ENCODE measurements around the gene SNRPD3. TPM values are rescaled to one million over a fixed set of nuclear protein-coding genes. Genes with fewer than 3 reads are reported as not detected.

Gene SNRPD3
- polyA plus RNA-seq, 1 of the 3 experiments (the other 2 are of a cell fraction): 177 TPM

- peaks cover 12% of the 10 kb centered on the region for H3F3A ChIP-seq (replicated peaks; ENCODE audit: insufficient read depth)
- TF ChIP-seq GABPA (IDR thresholded peaks at IDR 0.05; ENCODE audit: low read depth) (no peak), RAD21 (IDR thresholded peaks at IDR 0.05; ENCODE audit: low read length) (no peak), IRF3 (IDR thresholded peaks at IDR 0.05; ENCODE audit: low read depth, low read length) (no peak), TCF12 (IDR thresholded peaks at IDR 0.05) (no peak), MXI1 (IDR thresholded peaks at IDR 0.05; ENCODE audit: low read depth, low read length) (no peak), FOXM1 (IDR thresholded peaks at IDR 0.05; ENCODE audit: low read depth) (no peak), JUND (IDR thresholded peaks at IDR 0.05) (no peak), FOSL2 (IDR thresholded peaks at IDR 0.05; ENCODE audit: borderline replicate concordance, low read depth) (no peak), YY1 (IDR thresholded peaks at IDR 0.05; ENCODE audit: low read depth) (no peak), EZH2phosphoT487 (IDR thresholded peaks at IDR 0.05; ENCODE audit: borderline replicate concordance, low read depth) (no peak), TEAD4 (IDR thresholded peaks at IDR 0.05; ENCODE audit: borderline replicate concordance, insufficient read depth) (no peak), GATA2 (CRISPR knock-in tag; IDR thresholded peaks at IDR 0.05) (no peak), RXRA (IDR thresholded peaks at IDR 0.05; ENCODE audit: borderline replicate concordance, low read depth) (no peak), ZBTB33 (IDR thresholded peaks at IDR 0.05; ENCODE audit: borderline replicate concordance, low read depth) (no peak), NRF1 (IDR thresholded peaks at IDR 0.05; ENCODE audit: low read depth, low read length) (no peak)
- TF ChIP-seq, protein P1, sequence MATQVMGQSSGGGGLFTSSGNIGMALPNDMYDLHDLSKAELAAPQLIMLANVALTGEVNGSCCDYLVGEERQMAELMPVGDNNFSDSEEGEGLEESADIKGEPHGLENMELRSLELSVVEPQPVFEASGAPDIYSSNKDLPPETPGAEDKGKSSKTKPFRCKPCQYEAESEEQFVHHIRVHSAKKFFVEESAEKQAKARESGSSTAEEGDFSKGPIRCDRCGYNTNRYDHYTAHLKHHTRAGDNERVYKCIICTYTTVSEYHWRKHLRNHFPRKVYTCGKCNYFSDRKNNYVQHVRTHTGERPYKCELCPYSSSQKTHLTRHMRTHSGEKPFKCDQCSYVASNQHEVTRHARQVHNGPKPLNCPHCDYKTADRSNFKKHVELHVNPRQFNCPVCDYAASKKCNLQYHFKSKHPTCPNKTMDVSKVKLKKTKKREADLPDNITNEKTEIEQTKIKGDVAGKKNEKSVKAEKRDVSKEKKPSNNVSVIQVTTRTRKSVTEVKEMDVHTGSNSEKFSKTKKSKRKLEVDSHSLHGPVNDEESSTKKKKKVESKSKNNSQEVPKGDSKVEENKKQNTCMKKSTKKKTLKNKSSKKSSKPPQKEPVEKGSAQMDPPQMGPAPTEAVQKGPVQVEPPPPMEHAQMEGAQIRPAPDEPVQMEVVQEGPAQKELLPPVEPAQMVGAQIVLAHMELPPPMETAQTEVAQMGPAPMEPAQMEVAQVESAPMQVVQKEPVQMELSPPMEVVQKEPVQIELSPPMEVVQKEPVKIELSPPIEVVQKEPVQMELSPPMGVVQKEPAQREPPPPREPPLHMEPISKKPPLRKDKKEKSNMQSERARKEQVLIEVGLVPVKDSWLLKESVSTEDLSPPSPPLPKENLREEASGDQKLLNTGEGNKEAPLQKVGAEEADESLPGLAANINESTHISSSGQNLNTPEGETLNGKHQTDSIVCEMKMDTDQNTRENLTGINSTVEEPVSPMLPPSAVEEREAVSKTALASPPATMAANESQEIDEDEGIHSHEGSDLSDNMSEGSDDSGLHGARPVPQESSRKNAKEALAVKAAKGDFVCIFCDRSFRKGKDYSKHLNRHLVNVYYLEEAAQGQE (IDR thresholded peaks at IDR 0.05; ENCODE audit: low read depth, low read length): no peak
- TF ChIP-seq, protein P2, sequence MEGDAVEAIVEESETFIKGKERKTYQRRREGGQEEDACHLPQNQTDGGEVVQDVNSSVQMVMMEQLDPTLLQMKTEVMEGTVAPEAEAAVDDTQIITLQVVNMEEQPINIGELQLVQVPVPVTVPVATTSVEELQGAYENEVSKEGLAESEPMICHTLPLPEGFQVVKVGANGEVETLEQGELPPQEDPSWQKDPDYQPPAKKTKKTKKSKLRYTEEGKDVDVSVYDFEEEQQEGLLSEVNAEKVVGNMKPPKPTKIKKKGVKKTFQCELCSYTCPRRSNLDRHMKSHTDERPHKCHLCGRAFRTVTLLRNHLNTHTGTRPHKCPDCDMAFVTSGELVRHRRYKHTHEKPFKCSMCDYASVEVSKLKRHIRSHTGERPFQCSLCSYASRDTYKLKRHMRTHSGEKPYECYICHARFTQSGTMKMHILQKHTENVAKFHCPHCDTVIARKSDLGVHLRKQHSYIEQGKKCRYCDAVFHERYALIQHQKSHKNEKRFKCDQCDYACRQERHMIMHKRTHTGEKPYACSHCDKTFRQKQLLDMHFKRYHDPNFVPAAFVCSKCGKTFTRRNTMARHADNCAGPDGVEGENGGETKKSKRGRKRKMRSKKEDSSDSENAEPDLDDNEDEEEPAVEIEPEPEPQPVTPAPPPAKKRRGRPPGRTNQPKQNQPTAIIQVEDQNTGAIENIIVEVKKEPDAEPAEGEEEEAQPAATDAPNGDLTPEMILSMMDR (IDR thresholded peaks at IDR 0.05): no peak
- H3K27me3 ChIP-seq (ENCODE audit: insufficient read depth): no peaks in the 10 kb centered on the region
- no peak overlapping the region for H2AFZ ChIP-seq (ENCODE audit: low read depth)
- no peaks in the 10 kb centered on the region for H3K9me3 ChIP-seq
- no peaks in the 10 kb centered on the region for H3K9me2 ChIP-seq
- H4K20me1 ChIP-seq (ENCODE audit: insufficient read depth): no peaks in the 10 kb centered on the region
- POLR2A ChIA-PET: no interaction called here
- CTCF ChIA-PET: interaction anchor here (0.6 to 1.1 kb wide), 3 partner anchors 17 to 99 kb away, joined by 3 to 6 read pairs (median 3); no protein-coding TSS in a partner anchor
- no peaks in the 10 kb centered on the region for H3K79me2 ChIP-seq (ENCODE audit: insufficient read depth)
- peaks cover 23 to 42% of the 10 kb centered on the region in 2 experiments; a peak in 3 of 4 replicates for H3K4me1 ChIP-seq (ENCODE audit: control insufficient read depth in 1 of 2, insufficient read depth in 2 of 2, low read depth in 1 of 2, low read length in 1 of 2)
- DNase-seq: no peak
- no peak overlapping the region for H3K27ac ChIP-seq (ENCODE audit: low read depth in 2 of 2, low read length in 1 of 2)
- H3K36me3 ChIP-seq (replicated peaks in 1 of 2; ENCODE audit: control insufficient read depth in 1 of 2, insufficient read depth in 2 of 2, low read length in 1 of 2): no peaks in the 10 kb centered on the region
- no peak overlapping the region for H3K9ac ChIP-seq
- 86% methylated on average over 5 of the region's 5 CpGs for WGBS (ENCODE audit: low lambda C conversion rate)
- no peak overlapping the region for H3K4me2 ChIP-seq
- H3K4me3 ChIP-seq (ENCODE audit: low read depth in 2 of 2, low read length in 1 of 2): no peak overlapping the region
Measured at GRCh38 chr22:24519496-24519895, 36.3 kb upstream of the SNRPD3 start.
